ENCODE measurements around the gene ADAM29. TPM values are rescaled to one million over a fixed set of nuclear protein-coding genes. Genes with fewer than 3 reads are reported as not detected.

Gene ADAM29
- total RNA-seq, 1 experiment from 2014 or later = not detected

GRCh38 chr4:174935607-174936006 lies 17.4 kb downstream of the ADAM29 start:
- TF ChIP-seq TCF7L2 (IDR thresholded peaks at IDR 0.05; ENCODE audit: borderline replicate concordance, extremely low read depth, insufficient read depth, insufficient read length) (no peak), ATF3 (IDR thresholded peaks at IDR 0.05) (no peak), FOSL1 (IDR thresholded peaks at IDR 0.05; ENCODE audit: low read depth) (no peak), EZH2phosphoT487 (IDR thresholded peaks at IDR 0.05; ENCODE audit: borderline replicate concordance) (no peak), SRF (IDR thresholded peaks at IDR 0.05; ENCODE audit: low read depth) (no peak), EZH2 (IDR thresholded peaks at IDR 0.05) (no peak), JUND (IDR thresholded peaks at IDR 0.05) (no peak), SP1 (IDR thresholded peaks at IDR 0.05; ENCODE audit: low read depth) (no peak), ZNF274 (IDR thresholded peaks at IDR 0.05; ENCODE audit: low read depth, low read length) (no peak), RAD21 (IDR thresholded peaks at IDR 0.05; ENCODE audit: low read depth) (no peak), CTCF (IDR thresholded peaks at IDR 0.05 in 2 of 3, conservative IDR thresholded peaks at IDR 0.05 in 1 of 3; ENCODE audit: borderline replicate concordance in 1 of 3, insufficient read depth in 1 of 3, low read depth in 2 of 3, low read length in 2 of 3) (no peak), CBX3 (IDR thresholded peaks at IDR 0.05; ENCODE audit: low read depth) (no peak), MAX (IDR thresholded peaks at IDR 0.05) (no peak), SIN3A (IDR thresholded peaks at IDR 0.05; ENCODE audit: low read depth) (no peak), REST (IDR thresholded peaks at IDR 0.05; ENCODE audit: low read depth) (no peak), POLR2A (IDR thresholded peaks at IDR 0.05; ENCODE audit: borderline replicate concordance, extremely low read depth, insufficient read depth, insufficient read length) (no peak), POLR2AphosphoS5 (IDR thresholded peaks at IDR 0.05; ENCODE audit: low read depth, low read length) (no peak)
- H3K4me2 ChIP-seq (ENCODE audit: low read length) = no peak overlapping the region
- H2AFZ ChIP-seq (ENCODE audit: low read depth, low read length, poor library complexity, severe bottlenecking) = no peak overlapping the region
- CTCF ChIA-PET = no interaction called here
- H3K9ac ChIP-seq (ENCODE audit: low read length) = no peak overlapping the region
- ATAC-seq = no peak
- no peak overlapping the region for H3K27ac ChIP-seq (ENCODE audit: low read depth, low read length)
- DNase-seq (ENCODE audit: low read depth, low spot score) = no peak
- no peaks in the 10 kb centered on the region for H3K36me3 ChIP-seq (ENCODE audit: control insufficient read depth in 1 of 2, insufficient read depth in 2 of 2, low read length in 2 of 2)
- no TSS peak for BruUV-seq (replicated peaks)
- RAD21 ChIA-PET (ENCODE audit: low non-redundant PET in 1 of 2, low total read pairs in 2 of 2, uncharacterized antibody in 2 of 2, unreplicated experiment in 2 of 2) = no interaction called here
- no peaks in the 10 kb centered on the region for H3K79me2 ChIP-seq (ENCODE audit: insufficient read depth, low read length)
- no peak overlapping the region for H3K4me3 ChIP-seq (replicated peaks in 1 of 2; ENCODE audit: low read depth in 1 of 2, low read length in 2 of 2)
- no peaks in the 10 kb centered on the region for H3K9me2 ChIP-seq (ENCODE audit: insufficient read depth)
- no peaks in the 10 kb centered on the region for H3K9me3 ChIP-seq (ENCODE audit: control insufficient read depth in 1 of 2, insufficient read depth in 1 of 2, low read depth in 1 of 2, low read length in 2 of 2)
- no peaks in the 10 kb centered on the region for H3K27me3 ChIP-seq (ENCODE audit: insufficient read depth, low read length)
- H4K20me1 ChIP-seq (ENCODE audit: insufficient read depth) = no peaks in the 10 kb centered on the region
- POLR2A ChIA-PET = no interaction called here
- H3K4me1 ChIP-seq (ENCODE audit: control insufficient read depth in 1 of 2, insufficient read depth in 2 of 2, low read length in 2 of 2) = no peaks in the 10 kb centered on the region
- intact Hi-C loops (cut with micrococcal nuclease) = no loop called here
